ENCODE results near the gene TRMT2A. TPM values are rescaled to one million over a fixed set of nuclear protein-coding genes. Genes with fewer than 3 reads are reported as not detected.
A peak's percentile ranks its signal among the peaks of the same experiment; 100 is the strongest.
"Not testable (repeated sequence)": the region's sequence is repeated elsewhere in the genome, so short reads cannot be mapped to it uniquely, and the experiment has no call there.

Gene TRMT2A
- total RNA-seq = 10 to 100 TPM; 23.1 to 32.0 (median 29.7) TPM
- polyA plus RNA-seq = 23.1 TPM
- long read RNA-seq, donor 1, transcript TRMT2A-202 (13 exons, 2,928 nt) = minor isoform, 13 of 57 reads
- long read RNA-seq, donor 1, transcript TRMT2A-201 (12 exons, 2,964 nt) = major isoform, 23 of 57 reads
- long read RNA-seq, donor 1, partial matches to known transcripts = 7 of 57 reads
- long read RNA-seq, donor 1, other reads (novel, unspliced or antisense) = 13 of 57 reads
- long read RNA-seq, donor 2, transcript TRMT2A-202 (13 exons, 2,928 nt) = minor isoform, 10 of 49 reads
- long read RNA-seq, donor 2, transcript TRMT2A-201 (12 exons, 2,964 nt) = major isoform, 21 of 49 reads
- long read RNA-seq, donor 2, partial matches to known transcripts = 5 of 49 reads
- long read RNA-seq, donor 2, other reads (novel, unspliced or antisense) = 13 of 49 reads
- long read RNA-seq, donor 3, transcript TRMT2A-201 (12 exons, 2,964 nt) = major isoform, 53 of 131 reads
- long read RNA-seq, donor 3, transcript TRMT2A-202 (13 exons, 2,928 nt) = minor isoform, 16 of 131 reads
- long read RNA-seq, donor 3, partial matches to known transcripts = 10 of 131 reads
- long read RNA-seq, donor 3, other reads (novel, unspliced or antisense) = 50 of 131 reads
- long read RNA-seq, donor 4, transcript TRMT2A-201 (12 exons, 2,964 nt) = major isoform, 11 of 32 reads
- long read RNA-seq, donor 4, partial matches to known transcripts = 2 of 32 reads
- long read RNA-seq, donor 4, other reads (novel, unspliced or antisense) = 14 of 32 reads

DNA sequence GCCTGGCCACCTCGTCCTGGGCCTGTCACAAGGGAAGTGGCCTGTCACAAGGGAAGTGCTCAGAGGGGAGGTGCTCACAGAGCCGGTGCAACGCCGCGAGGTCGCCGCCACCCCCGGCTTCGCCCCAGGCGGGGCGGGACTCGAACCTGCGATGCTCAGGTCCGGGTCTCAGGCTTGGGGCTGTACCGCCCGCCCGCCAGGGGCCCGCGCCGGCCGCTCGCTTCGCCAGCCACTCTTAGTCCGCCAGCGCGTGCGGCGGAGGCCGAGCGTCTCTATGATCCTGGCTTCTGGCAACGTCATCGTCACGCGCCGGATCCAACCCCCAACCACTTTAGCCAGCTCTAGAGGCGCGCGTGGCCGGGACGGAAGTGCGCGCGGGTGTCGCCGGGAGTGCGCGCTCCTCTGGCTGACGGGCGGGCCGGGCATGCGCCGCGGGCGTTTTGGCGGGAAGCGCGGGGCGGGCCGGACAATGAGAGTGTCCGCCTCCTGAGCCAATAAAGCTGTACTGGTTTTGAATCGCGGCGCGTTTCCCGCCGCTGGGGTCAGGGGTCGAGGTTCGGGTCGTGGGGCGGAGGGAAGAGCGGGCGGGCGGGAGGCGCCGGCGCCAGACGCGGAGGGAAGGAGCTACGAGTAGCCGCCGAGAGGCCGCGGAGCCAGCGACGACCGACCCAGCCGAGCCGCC lies at the start of gene TRMT2A:
TSS of gene TRMT2A (minus strand) at position 276 of the 682 bp plus-strand sequence. CDS start 320 bp downstream, outside the sequence.
- WGBS = under 1% methylated on average over 88 of the region's 88 CpGs
- no peaks in the 10 kb centered on the region for H3K4me1 ChIP-seq (ENCODE audit: control insufficient read depth, insufficient read depth, low read length)
- H3K9me3 ChIP-seq (ENCODE audit: control insufficient read depth, low read length) = no peaks in the 10 kb centered on the region
- H3K4me3 ChIP-seq (ENCODE audit: low read length) = peak within 1 kb of the TSS; percentile 90
- H3K27me3 ChIP-seq (ENCODE audit: control insufficient read depth, insufficient read depth) = no peaks in the 10 kb centered on the region
- intact Hi-C loops (cut with DNase I) = no loop called here
- ATAC-seq (peak; percentile 91 to 93), DNase-seq (peak; percentile 98 to 100 (median 99))
- peak within 1 kb of the TSS; percentile 68 for H3K27ac ChIP-seq (ENCODE audit: low read length)

- intact Hi-C loops (cut with DNase I) = no loop called here
- 87% methylated on average over 9 of the region's 9 CpGs for WGBS
- ATAC-seq (no peak), DNase-seq (no peak)
- Histone ChIP-seq H3K27ac (ENCODE audit: low read length) (no peak overlapping the region), H3K27me3 (ENCODE audit: control insufficient read depth, insufficient read depth) (no peaks in the 10 kb centered on the region), H3K4me1 (ENCODE audit: control insufficient read depth, insufficient read depth, low read length) (no peaks in the 10 kb centered on the region), H3K9me3 (ENCODE audit: control insufficient read depth, low read length) (no peaks in the 10 kb centered on the region), H3K4me3 (ENCODE audit: low read length) (no peak overlapping the region)
These were observed 49.7 kb upstream of the TRMT2A start for GRCh38 chr22:20166703-20167102.

DNA sequence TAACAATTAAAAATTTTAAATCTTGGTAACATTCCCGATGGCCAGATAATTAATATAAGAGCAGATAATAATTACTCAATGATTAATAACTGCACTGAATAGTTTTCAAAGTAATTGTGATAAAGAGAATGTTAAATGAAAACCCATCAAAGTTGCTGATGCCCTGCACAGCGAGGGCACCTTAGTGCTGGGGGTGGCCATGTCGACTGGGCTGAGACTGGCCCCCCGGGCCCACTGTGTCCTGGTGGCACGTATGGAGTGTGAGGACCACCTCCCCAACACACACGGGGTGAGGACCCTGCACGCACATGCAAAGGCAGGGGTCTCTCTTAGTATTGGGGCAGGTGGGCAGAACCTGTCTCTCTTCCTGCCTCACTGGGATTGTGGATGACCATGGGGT lies 48.9 kb upstream of the TRMT2A start:
- no peak overlapping the region for H3K4me3 ChIP-seq (ENCODE audit: low read length)
- H3K4me1 ChIP-seq (ENCODE audit: control insufficient read depth, insufficient read depth, low read length) = no peaks in the 10 kb centered on the region
- no peak overlapping the region for H3K27ac ChIP-seq (ENCODE audit: low read length)
- H3K27me3 ChIP-seq (ENCODE audit: control insufficient read depth, insufficient read depth) = no peaks in the 10 kb centered on the region
- H3K9me3 ChIP-seq (ENCODE audit: control insufficient read depth, low read length) = no peaks in the 10 kb centered on the region
- intact Hi-C loops (cut with DNase I) = no loop called here
- DNase-seq (no peak), ATAC-seq (no peak)
- 86% methylated on average over 7 of the region's 7 CpGs for WGBS

GRCh38 chr22:20165421-20165820 lies 48.4 kb upstream of the TRMT2A start:
- no peak overlapping the region for H3K4me3 ChIP-seq (ENCODE audit: low read length)
- WGBS = 93% methylated on average over 12 of the region's 12 CpGs
- ATAC-seq (peak in 1 of 2 donors; percentile 12), DNase-seq (no peak)
- H3K4me1 ChIP-seq (ENCODE audit: control insufficient read depth, insufficient read depth, low read length) = no peaks in the 10 kb centered on the region
- intact Hi-C loops (cut with DNase I) = no loop called here
- H3K9me3 ChIP-seq (ENCODE audit: control insufficient read depth, low read length) = no peaks in the 10 kb centered on the region
- H3K27me3 ChIP-seq (ENCODE audit: control insufficient read depth, insufficient read depth) = no peaks in the 10 kb centered on the region
- no peak overlapping the region for H3K27ac ChIP-seq (ENCODE audit: low read length)

GRCh38 chr22:20164863-20165262 lies 47.8 kb upstream of the TRMT2A start:
- intact Hi-C loops (cut with DNase I) = no loop called here
- ATAC-seq (peak in 1 of 2 donors; percentile 7), DNase-seq (no peak)
- Histone ChIP-seq H3K4me1 (ENCODE audit: control insufficient read depth, insufficient read depth, low read length) (no peaks in the 10 kb centered on the region), H3K27ac (ENCODE audit: low read length) (no peak overlapping the region), H3K4me3 (ENCODE audit: low read length) (no peak overlapping the region), H3K27me3 (ENCODE audit: control insufficient read depth, insufficient read depth) (no peaks in the 10 kb centered on the region), H3K9me3 (ENCODE audit: control insufficient read depth, low read length) (no peaks in the 10 kb centered on the region)
- WGBS = 60% methylated on average over 11 of the region's 11 CpGs

DNA sequence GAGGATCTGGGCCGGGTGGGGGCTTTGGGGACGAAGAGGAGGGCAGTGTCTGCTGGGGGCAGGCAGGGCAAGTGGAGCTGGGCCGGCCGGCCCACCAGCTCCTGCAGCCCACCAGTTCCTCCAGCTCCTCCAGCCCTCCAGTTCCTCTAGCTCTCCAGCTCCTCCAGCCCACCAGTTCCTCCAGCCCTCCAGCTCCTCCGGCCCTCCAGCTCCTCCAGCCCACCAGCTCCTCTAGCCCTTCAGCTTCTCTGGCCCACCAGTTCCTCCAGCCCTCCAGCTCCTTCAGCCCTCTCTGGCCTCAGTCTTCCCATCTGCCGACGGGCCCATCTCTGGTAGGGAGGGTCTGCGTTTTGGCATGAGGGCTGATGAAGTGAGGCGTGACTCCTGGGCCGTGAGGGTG lies 43.0 kb upstream of the TRMT2A start:
- H3K4me3 ChIP-seq (ENCODE audit: low read length) = no peak overlapping the region
- H3K4me1 ChIP-seq (ENCODE audit: control insufficient read depth, insufficient read depth, low read length) = no peaks in the 10 kb centered on the region
- ATAC-seq (no peak), DNase-seq (no peak)
- H3K27ac ChIP-seq (ENCODE audit: low read length) = no peak overlapping the region
- H3K9me3 ChIP-seq (ENCODE audit: control insufficient read depth, low read length) = no peaks in the 10 kb centered on the region
- WGBS = 80% methylated on average over 10 of the region's 10 CpGs
- intact Hi-C loops (cut with DNase I) = no loop called here
- no peaks in the 10 kb centered on the region for H3K27me3 ChIP-seq (ENCODE audit: control insufficient read depth, insufficient read depth)

DNA sequence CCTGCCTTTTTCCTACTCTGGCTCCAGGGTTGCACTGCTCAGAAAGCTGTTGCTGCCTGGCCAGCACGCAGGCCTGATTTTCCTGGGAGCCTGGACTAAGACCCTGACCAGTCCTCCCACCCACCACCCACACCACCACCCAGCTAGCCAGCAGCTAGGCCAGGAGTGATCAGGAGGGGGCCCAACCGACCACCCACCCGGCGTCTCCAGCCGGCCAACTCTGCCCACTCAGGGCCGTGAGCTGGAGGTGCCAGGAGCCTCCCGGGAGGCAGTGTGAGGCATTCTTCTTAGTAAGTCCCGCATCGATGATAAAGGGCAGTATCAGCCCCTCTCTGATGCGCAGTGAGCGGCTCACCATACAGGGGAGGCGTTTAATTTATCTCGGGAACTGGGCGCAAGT lies 42.5 kb upstream of the TRMT2A start:
- intact Hi-C loops (cut with DNase I) = loop anchor here (2.0 to 5.0 kb wide), 5 partner anchors 108 to 128 kb away; partner anchors contain the start of gene RTN4R (in 1 of the 4)
- H3K4me3 ChIP-seq (ENCODE audit: low read length); H3K9me3 ChIP-seq (ENCODE audit: control insufficient read depth, low read length); H3K27ac ChIP-seq (ENCODE audit: low read length); DNase-seq; ATAC-seq; H3K4me1 ChIP-seq (ENCODE audit: control insufficient read depth, insufficient read depth, low read length); H3K27me3 ChIP-seq (ENCODE audit: control insufficient read depth, insufficient read depth): not testable (repeated sequence)
- 54% methylated on average over 9 of the region's 14 CpGs for WGBS

DNA sequence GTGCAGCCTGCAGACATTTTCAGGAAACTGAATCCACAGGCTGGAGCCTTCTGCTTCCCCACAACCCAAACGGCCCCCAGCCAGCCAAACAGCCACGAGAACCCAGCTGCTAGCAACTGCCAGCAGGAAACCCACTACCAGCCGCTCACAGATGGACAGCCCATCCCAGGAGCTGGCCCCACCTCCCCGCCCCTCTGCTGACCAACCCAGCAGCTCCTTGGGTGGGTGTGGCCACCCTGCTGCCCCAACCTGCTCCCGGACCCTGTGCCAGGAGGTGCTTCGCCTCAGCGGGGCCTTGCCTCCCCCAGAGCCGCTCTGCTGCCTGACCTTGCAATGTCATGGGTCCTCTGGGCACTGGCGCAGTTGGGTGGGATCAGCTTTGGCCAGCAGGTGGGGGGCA lies 42.0 kb upstream of the TRMT2A start:
- H3K27me3 ChIP-seq (ENCODE audit: control insufficient read depth, insufficient read depth) = no peaks in the 10 kb centered on the region
- ATAC-seq (no peak), DNase-seq (no peak)
- H3K9me3 ChIP-seq (ENCODE audit: control insufficient read depth, low read length) = no peaks in the 10 kb centered on the region
- no peaks in the 10 kb centered on the region for H3K4me1 ChIP-seq (ENCODE audit: control insufficient read depth, insufficient read depth, low read length)
- intact Hi-C loops (cut with DNase I) = loop anchor here (2.0 to 5.0 kb wide), 5 partner anchors 108 to 128 kb away; partner anchors contain the start of gene RTN4R (in 1 of the 4)
- 36% methylated on average over 9 of the region's 9 CpGs for WGBS
- H3K4me3 ChIP-seq (ENCODE audit: low read length) = no peak overlapping the region
- H3K27ac ChIP-seq (ENCODE audit: low read length) = no peak overlapping the region

DNA sequence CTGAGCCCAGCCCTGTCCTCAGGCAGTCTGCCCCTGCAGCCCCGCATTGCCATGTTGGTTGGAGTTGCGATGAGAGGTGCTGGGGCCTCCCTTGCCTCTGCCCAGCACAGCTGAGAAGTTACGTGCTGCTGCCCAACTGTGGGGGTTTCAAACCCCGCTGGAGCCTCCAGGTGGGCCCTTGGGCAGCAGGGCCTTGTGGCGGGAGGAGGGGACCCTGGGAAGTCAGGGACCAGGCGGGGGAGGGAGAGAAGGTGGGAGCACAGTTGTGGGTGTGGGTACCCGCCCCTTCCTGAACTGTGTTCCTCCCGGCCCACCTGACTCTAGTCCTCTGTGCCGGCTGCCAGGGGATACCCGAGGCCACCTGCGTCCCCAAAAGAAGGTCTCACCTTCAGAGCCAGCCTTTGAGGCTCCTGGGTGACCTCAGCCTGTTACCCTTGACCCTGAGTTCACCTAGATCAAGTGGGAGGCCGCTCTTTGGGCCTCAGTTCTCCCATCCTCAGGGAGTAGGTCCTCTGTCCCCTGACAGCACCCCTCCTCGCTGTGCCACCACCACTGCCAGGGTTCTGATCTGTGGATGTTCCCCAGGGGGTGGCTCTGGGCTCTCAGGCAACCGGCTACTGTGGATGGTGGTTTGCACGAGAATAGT lies 41.5 kb upstream of the TRMT2A start:
- Histone ChIP-seq H3K27me3 (ENCODE audit: control insufficient read depth, insufficient read depth) (no peaks in the 10 kb centered on the region), H3K27ac (ENCODE audit: low read length) (no peak overlapping the region), H3K9me3 (ENCODE audit: control insufficient read depth, low read length) (no peaks in the 10 kb centered on the region), H3K4me1 (ENCODE audit: control insufficient read depth, insufficient read depth, low read length) (no peaks in the 10 kb centered on the region), H3K4me3 (ENCODE audit: low read length) (no peak overlapping the region)
- intact Hi-C loops (cut with DNase I) = loop anchor here (2.0 to 5.0 kb wide), 5 partner anchors 109 to 129 kb away; partner anchors contain the start of gene RTN4R (in 1 of the 4)
- ATAC-seq = no peak
- no peak for DNase-seq
- 66% methylated on average over 15 of the region's 15 CpGs for WGBS

DNA sequence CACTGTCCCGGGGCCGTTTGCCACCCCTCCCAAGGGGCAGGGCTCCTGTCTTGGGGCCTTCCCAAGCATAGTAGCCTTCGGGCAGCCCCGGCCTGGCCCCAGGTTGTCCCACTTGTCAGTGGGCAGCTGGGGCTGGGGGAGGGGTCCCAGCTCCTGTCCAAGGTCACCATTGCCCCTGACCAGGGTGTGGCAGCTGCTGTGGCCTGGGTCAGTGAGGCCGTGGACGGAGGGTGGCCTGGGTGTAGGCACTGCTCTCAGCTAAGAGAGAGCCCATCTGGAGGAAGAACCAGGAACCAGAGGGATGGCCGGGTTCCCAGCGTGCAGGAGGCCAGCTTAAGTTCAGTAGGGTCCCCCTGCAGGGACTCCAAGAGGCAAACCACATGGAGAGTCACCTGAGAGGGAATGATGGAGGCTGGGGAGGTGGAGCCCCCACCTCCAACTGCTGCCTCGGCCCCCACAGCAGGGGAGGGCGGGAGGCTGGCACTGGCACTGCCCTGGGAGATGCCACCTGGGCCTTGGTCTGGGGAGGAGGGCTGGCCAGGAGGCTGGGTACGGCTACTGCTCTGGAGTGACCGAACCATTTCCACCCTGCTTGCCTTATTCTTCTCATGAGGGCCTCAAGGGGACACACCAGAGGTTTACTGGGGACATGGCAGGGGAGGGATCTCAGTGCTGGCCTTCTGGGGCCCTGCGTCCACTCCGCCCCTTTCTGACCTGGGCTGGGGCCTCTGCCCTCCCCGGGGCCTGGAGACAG lies 40.6 kb upstream of the TRMT2A start:
- Histone ChIP-seq H3K27ac (ENCODE audit: low read length) (no peak overlapping the region), H3K4me3 (ENCODE audit: low read length) (no peak overlapping the region), H3K4me1 (ENCODE audit: control insufficient read depth, insufficient read depth, low read length) (no peaks in the 10 kb centered on the region), H3K9me3 (ENCODE audit: control insufficient read depth, low read length) (no peaks in the 10 kb centered on the region), H3K27me3 (ENCODE audit: control insufficient read depth, insufficient read depth) (no peaks in the 10 kb centered on the region)
- ATAC-seq (no peak), DNase-seq (no peak)
- intact Hi-C loops (cut with DNase I) = loop anchor here (1.0 to 5.0 kb wide), 6 partner anchors 110 to 130 kb away; partner anchors contain the start of gene RTN4R (in 2 of the 4)
- WGBS = 60% methylated on average over 15 of the region's 15 CpGs

Measured in right cardiac atrium (tissue), 5 donors.